Heart right ventricle (tissue), 16 donors: ENCODE results near the gene MYL3. TPM values are rescaled to one million over a fixed set of nuclear protein-coding genes. Genes with fewer than 3 reads are reported as not detected.

Experiments
- ATAC-seq, 8 donors: fragments of 200-7000 bp; cut with Tn5 transposase; one replicate each; pipeline ENCODE4 v1.9.1; 2020; ENCODE audit warnings: mild to moderate bottlenecking in 8 of 8, moderate library complexity in 8 of 8, moderate number of reproducible peaks in 1 of 8
- DNase-seq, 2 donors: peaks; one replicate each; pipeline ENCODE4 v3.0.0-alpha.2; 2020
- H3K27ac ChIP-seq, 10 donors: fragments of 200-600 bp; sonication (generic) in 2 of 10; one replicate each; pipeline versions ENCODE4 v1.5.0 to v1.8.0; 2020 to 2022; ENCODE audit warnings: mild to moderate bottlenecking in 3 of 10
- H3K27me3 ChIP-seq, 7 donors: fragments of 200-600 bp; one replicate each; pipeline ENCODE4 v1.8.0; 2021 to 2022; ENCODE audit warnings: mild to moderate bottlenecking in 2 of 7
- H3K36me3 ChIP-seq, 9 donors: fragments of 200-600 bp; sonication (generic) in 1 of 9; one replicate each; pipeline versions ENCODE4 v1.5.0 to v1.8.0; 2020 to 2022; ENCODE audit warnings: mild to moderate bottlenecking in 2 of 9
- H3K4me1 ChIP-seq, 9 donors: fragments of 200-600 bp; sonication (generic) in 1 of 9; one replicate each; pipeline versions ENCODE4 v1.5.0 to v1.8.0; 2020 to 2022; ENCODE audit warnings: mild to moderate bottlenecking in 4 of 9
- H3K4me3 ChIP-seq, 10 donors: fragments of 200-600 bp; sonication (generic) in 2 of 10; one replicate each; pipeline versions ENCODE4 v1.5.0 to v1.8.0; 2020 to 2022; ENCODE audit warnings: mild to moderate bottlenecking in 7 of 10, moderate library complexity in 2 of 10
- H3K9me3 ChIP-seq, 11 donors: fragments of 200-600 bp in 10 of 11; sonication (generic) in 2 of 11; one replicate each; pipeline versions ENCODE4 v1.5.0 to v1.8.0; 2013 to 2022; ENCODE audit warnings: mild to moderate bottlenecking in 2 of 11, control low read depth in 1 of 11, moderate library complexity in 1 of 11
- WGBS, 2 donors: extraction: QIAGEN DNeasy Blood & Tissue Kit; methylation state at CpG; one replicate each; pipeline ENCODE4 v1.1.7; 2013; ENCODE audit warnings: inconsistent platforms in 1 of 2; 5-methylcytosine and 5-hydroxymethylcytosine counted together
- intact Hi-C, 10 donors: fragments of 100-400 bp; cut with DNase I; formaldehyde crosslinking; loops; one replicate each; pipeline versions ENCODE4 v1.11.1 to v1.14.2; 2022
- polyA plus RNA-seq, 2 donors: library from polyadenylated mRNA; stranded (reverse); fragments of 200-250 nt; gene quantifications; one replicate each; pipeline ENCODE4 v1.2.3, GENCODE V29; 2013
- total RNA-seq, 10 donors: library from RNA; stranded (reverse); fragmentation: NEBNext Ultra II Directional in 3 of 10; extraction: Animal tissue kit (Norgen Biotek cat#: 25700) in 3 of 10; gene quantifications; one replicate each; pipeline versions ENCODE4 v1.2.1 to v1.2.4, GENCODE V29; 2021 to 2023
- TF ChIP-seq, protein P1 (sequence below), 9 donors: fragments of 200-600 bp; sonication (generic) in 2 of 9; IDR thresholded peaks; one replicate each; pipeline versions ENCODE4 v1.5.0 to v1.8.0; 2021 to 2022; ENCODE audit warnings: antibody characterized with exemption in 9 of 9, mild to moderate bottlenecking in 5 of 9, moderate library complexity in 1 of 9
- donor health status: Arrhythmogenic right ventricular cardiomyopathy.
- donor health status: ischemic (EF 13 %, LVEDD 7.1; RV severe dilation, severe dysfunction).
- donor health status: healthy with polysubstance abuse.
- donor health status: DM: no; HTN: yes; CAD: no.
- donor health status: DM: no; HTN: no; CAD: no.
- donor health status: ischemic (EF 25% LVEDD 6.9; RV normal size, moderate dysfunction).
- donor health status: ischemic (EF 25% LVEDD 5.7; RV mildly dilated, moderate dysfunction).
- donor health status: healthy.
- donor health status: DM: yes; HTN: yes; CAD: no.
- donor health status: Ischemic cardiomyopathy.
- donor health status: ischemic (EF 35%, LVEDD 5.7; RV mildly dilated, moderate dysfunction).
- donor health status: nonischemic (EF 11% LVEDD 7.7; RV severe dilation, severe dysfunction).
- donor health status: DM: yes; HTN: yes; CAD: no.
- donor health status: PGD.
- donor health status: ischemic (EF 29% LVEDD 5.4; RV normal size, mild dysfunction).
- donor health status: nonischemic (EF 23%, LVEDD 6.1; RV moderate dilation, normal function).

MYL3 gene
- total and polyA plus RNA-seq, 12 donors = 5,377 to 9,904 (median 7,587) TPM

DNA sequence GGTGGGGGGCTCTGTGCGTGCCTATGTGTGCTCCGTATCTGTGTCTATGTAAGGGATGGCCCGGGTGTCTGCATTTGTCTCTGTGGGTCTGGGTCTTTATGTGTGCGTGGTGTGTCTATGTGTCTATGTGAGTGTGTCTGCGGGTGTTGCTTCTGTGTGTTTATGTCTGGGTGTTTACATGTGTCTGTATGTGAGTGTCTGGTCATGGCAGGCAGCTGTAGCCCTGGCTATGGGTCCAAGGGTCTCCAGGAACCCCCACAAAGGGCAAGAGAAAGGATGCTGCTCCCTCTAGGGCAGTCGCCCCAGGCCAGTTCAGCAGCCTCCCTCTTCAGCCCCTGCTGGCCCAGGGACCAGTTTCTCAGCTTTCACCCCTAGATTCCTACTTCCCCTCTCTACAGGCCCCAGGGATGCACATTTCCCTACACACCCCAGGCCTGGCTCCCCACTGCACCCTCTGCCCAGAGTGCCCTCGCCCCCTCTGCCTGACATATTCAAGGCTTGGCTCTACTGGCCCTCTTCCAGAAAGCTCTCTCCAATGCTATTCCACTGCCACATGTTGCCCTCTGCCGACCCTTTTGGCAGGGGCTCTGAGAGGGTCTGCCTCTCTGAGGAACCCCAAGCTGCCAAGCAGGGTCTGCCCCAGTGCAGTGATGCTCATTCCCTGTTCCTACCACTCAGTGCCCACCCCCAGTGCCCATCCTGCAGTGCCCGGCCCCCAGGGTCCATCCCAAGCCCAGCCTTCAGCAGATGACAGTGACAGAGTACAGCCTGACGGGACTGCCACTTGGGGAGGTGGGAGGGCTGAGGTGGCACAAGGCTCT lies 1.0 kb upstream of the MYL3 start:
- intact Hi-C loops = loop anchor here in 1 of 10 donors (10.0 kb wide), 1 partner anchor 461 kb away; no protein-coding TSS in a partner anchor
- peak in 3 of 8 donors; percentile 1 to 10 (median 2) for ATAC-seq
- peaks cover 16 to 64% (median 37%) of the 10 kb centered on the region in 9 donors for H3K4me1 ChIP-seq

DNA sequence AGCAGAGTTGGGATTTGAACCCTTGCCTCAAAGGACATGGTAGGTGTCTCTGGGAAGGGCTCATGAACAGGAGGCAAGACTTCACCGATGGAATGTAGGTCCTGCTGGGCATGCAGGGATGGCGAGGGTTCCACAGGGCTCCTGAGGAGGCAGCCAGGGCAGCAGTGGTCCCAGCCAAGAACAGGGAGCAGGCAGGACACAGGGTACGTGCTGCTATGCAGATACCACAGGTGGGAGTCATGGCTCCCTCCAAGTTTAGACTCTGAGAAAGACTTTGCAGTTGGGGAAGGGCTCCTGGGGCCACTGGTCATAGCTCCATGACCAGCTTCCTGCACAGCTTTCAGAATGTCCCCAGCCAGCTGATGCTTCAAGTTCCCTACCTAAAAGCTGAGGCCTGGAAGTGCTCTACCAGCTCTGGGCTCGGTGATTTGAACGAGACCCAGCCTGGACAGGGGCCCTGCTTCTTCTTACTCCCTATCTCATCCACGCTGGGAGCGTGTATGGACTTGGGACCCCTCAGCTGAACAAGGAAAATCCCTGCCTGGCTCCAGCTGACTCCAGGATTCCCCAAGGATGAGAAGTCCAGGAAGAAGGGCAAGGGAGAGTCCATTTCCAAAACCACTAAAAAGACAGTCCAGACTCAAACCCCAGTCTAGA lies 747 bp downstream of the MYL3 start:
- peak overlapping the region; percentile 50 to 69 (median 59) for H3K4me3 ChIP-seq
- no peaks in the 10 kb centered on the region for H3K9me3 ChIP-seq
- ATAC-seq (no peak), DNase-seq (peak; percentile 3 to 17)
- 51 to 55% methylated on average over 7 of the region's 7 CpGs for WGBS, 2 donors
- H3K27me3 ChIP-seq = no peaks in the 10 kb centered on the region
- H3K4me1 ChIP-seq = peaks cover 8 to 63% (median 23%) of the 10 kb centered on the region in 9 donors
- peak overlapping the region; percentile 84 to 98 (median 93) for H3K27ac ChIP-seq
- peaks cover 0 to 30% (median 0%) of the 10 kb centered on the region in 9 donors for H3K36me3 ChIP-seq
- intact Hi-C loops = loop anchor here in 1 of 10 donors (10.0 kb wide), 1 partner anchor 462 kb away; no protein-coding TSS in a partner anchor
- TF ChIP-seq, protein P1, sequence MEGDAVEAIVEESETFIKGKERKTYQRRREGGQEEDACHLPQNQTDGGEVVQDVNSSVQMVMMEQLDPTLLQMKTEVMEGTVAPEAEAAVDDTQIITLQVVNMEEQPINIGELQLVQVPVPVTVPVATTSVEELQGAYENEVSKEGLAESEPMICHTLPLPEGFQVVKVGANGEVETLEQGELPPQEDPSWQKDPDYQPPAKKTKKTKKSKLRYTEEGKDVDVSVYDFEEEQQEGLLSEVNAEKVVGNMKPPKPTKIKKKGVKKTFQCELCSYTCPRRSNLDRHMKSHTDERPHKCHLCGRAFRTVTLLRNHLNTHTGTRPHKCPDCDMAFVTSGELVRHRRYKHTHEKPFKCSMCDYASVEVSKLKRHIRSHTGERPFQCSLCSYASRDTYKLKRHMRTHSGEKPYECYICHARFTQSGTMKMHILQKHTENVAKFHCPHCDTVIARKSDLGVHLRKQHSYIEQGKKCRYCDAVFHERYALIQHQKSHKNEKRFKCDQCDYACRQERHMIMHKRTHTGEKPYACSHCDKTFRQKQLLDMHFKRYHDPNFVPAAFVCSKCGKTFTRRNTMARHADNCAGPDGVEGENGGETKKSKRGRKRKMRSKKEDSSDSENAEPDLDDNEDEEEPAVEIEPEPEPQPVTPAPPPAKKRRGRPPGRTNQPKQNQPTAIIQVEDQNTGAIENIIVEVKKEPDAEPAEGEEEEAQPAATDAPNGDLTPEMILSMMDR (IDR thresholded peaks at IDR 0.05) = no peak

More for the DNA sequence above, 1.0 kb upstream of the MYL3 start:
- WGBS, 2 donors = 52 to 66% methylated on average over 10 of the region's 10 CpGs
- Histone ChIP-seq H3K9me3 (no peaks in the 10 kb centered on the region), H3K27ac (peak overlapping the region; percentile 77 to 98 (median 92)), H3K27me3 (no peaks in the 10 kb centered on the region), H3K4me3 (peak overlapping the region; percentile 29 to 69 (median 57)), H3K36me3 (peaks cover 0 to 12% (median 0%) of the 10 kb centered on the region in 9 donors)
- TF ChIP-seq, protein P1 (IDR thresholded peaks at IDR 0.05) = peak in 1 of 9 donors; percentile 6
- peak in 1 of 2 donors; percentile 25 for DNase-seq

DNA sequence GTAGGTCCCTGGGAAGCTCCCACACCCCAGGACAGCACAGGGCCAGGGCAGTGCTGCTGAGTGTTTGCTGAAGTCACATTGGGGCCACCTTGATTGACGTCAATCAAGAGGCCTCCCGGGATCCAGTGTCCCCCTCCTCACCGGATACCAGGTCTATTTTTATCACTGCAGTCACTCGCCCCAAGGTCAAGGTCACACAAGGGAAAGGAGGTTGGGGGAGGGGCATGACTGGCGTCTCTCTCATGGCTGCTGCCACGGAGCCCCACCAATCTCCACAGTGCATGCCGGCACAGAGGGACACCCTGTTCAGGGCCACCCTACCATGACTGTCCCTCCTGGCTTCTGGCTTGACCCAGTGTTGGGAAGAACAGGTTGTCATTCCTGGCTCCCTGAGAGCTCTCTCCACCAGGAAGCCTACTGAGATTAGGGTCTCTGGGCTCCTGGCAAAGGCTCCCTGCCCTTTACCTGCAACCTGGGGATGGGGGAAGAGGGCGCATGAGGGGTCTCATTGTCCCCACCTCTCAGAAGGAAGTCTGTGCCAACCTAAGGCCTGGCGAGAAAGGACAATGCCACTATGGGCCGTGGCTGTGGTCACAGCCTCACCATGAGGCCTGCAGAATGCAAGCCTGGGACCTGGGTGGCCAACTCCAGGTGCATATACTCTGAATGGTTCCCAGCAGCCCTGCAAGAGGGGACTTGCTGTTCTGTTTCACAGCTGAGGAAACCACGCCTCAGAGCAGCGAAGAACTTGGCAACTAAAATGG lies 1.5 kb downstream of the MYL3 start:
- WGBS, 2 donors = 36 to 45% methylated on average over 12 of the region's 12 CpGs
- intact Hi-C loops = loop anchor here in 1 of 10 donors (10.0 kb wide), 1 partner anchor 463 kb away; no protein-coding TSS in a partner anchor
- H3K27me3 ChIP-seq = no peaks in the 10 kb centered on the region
- TF ChIP-seq, protein P1 (IDR thresholded peaks at IDR 0.05) = no peak
- H3K9me3 ChIP-seq = no peaks in the 10 kb centered on the region
- peaks cover 0 to 36% (median 0%) of the 10 kb centered on the region in 9 donors for H3K36me3 ChIP-seq
- DNase-seq (peak; percentile 53 to 81), ATAC-seq (peak; percentile 14 to 60 (median 41))
- H3K4me3 ChIP-seq = peak overlapping the region; percentile 50 to 69 (median 59)
- H3K4me1 ChIP-seq = peaks cover 2 to 59% (median 15%) of the 10 kb centered on the region in 9 donors
- peak overlapping the region; percentile 84 to 98 (median 93) for H3K27ac ChIP-seq
